CD14-positive monocyte (primary cell): Measurements from ENCODE around the gene JARID2. TPM values are rescaled to one million over a fixed set of nuclear protein-coding genes. Genes with fewer than 3 reads are reported as not detected.

Experiments
- DNase-seq, 3 donors: peaks; one replicate each; pipeline ENCODE4 v3.0.0-alpha.2; 2011 to 2022
- H2AFZ ChIP-seq: 2 replicates; pipeline ENCODE4 v1.6.0; 2012; ENCODE audit warnings: mild to moderate bottlenecking, low read depth, low read length, inconsistent platforms; ENCODE audit not compliant: insufficient read depth, poor library complexity, severe bottlenecking
- H3K27ac ChIP-seq, 2 donors: 1 replicate in 1 of 2; 2 replicates in 1 of 2; pipeline ENCODE4 v1.5.1; 2012 to 2013; ENCODE audit warnings: low read length in 2 of 2, control low read depth in 1 of 2, inconsistent platforms in 1 of 2, low read depth in 1 of 2, mild to moderate bottlenecking in 1 of 2
- H3K27me3 ChIP-seq, 2 donors: one replicate each; pipeline versions ENCODE4 v1.6.0 to v1.6.1; 2011 to 2013; ENCODE audit warnings: low read length in 2 of 2; ENCODE audit not compliant: control insufficient read depth in 2 of 2, insufficient read depth in 2 of 2
- H3K36me3 ChIP-seq, 2 donors: replicated peaks in 1 of 2; 1 replicate in 1 of 2; 2 replicates in 1 of 2; pipeline versions ENCODE4 v1.5.1 to v1.6.1; 2012 to 2013; ENCODE audit warnings: low read length in 2 of 2, control low read depth in 1 of 2, inconsistent platforms in 1 of 2, mild to moderate bottlenecking in 1 of 2; ENCODE audit not compliant: insufficient read depth in 2 of 2, control insufficient read depth in 1 of 2
- H3K4me1 ChIP-seq, 2 donors: 1 replicate in 1 of 2; 2 replicates in 1 of 2; pipeline versions ENCODE4 v1.5.1 to v1.6.1; 2012 to 2013; ENCODE audit warnings: low read length in 2 of 2, control low read depth in 1 of 2, inconsistent platforms in 1 of 2, mild to moderate bottlenecking in 1 of 2, moderate library complexity in 1 of 2; ENCODE audit not compliant: insufficient read depth in 2 of 2, control insufficient read depth in 1 of 2
- H3K4me2 ChIP-seq: replicated peaks from 2 replicates; pipeline ENCODE3; 2012; ENCODE audit warnings: low read length, moderate library complexity, mild to moderate bottlenecking; ENCODE audit not compliant: poor library complexity, severe bottlenecking; ENCODE audit errors: extremely low read depth
- H3K4me3 ChIP-seq, 3 experiments: fragments of 200-600 bp in 1 of 3; sonication (generic) in 1 of 3; replicated peaks in 1 of 3; 1 replicate in 2 of 3; 2 replicates in 1 of 3; pipeline ENCODE4 v1.5.1; 2011 to 2013; ENCODE audit warnings: low read length in 3 of 3, mild to moderate bottlenecking in 3 of 3, control low read depth in 2 of 3, low read depth in 2 of 3, inconsistent platforms in 1 of 3, moderate library complexity in 1 of 3
- H3K79me2 ChIP-seq: 2 replicates; pipeline ENCODE4 v1.6.0; 2012; ENCODE audit warnings: mild to moderate bottlenecking, control low read depth, inconsistent platforms, low read length, moderate library complexity; ENCODE audit not compliant: insufficient read depth
- H3K9ac ChIP-seq: 2 replicates; pipeline ENCODE4 v1.6.0; 2017; ENCODE audit warnings: low read length, mild to moderate bottlenecking; ENCODE audit not compliant: insufficient read depth, poor library complexity, severe bottlenecking
- H3K9me3 ChIP-seq, 2 donors: replicated peaks in 1 of 2; 1 replicate in 1 of 2; 2 replicates in 1 of 2; pipeline versions ENCODE4 v1.5.1 to v1.6.1; 2012 to 2013; ENCODE audit warnings: low read length in 2 of 2, control low read depth in 1 of 2; ENCODE audit not compliant: control insufficient read depth in 1 of 2, insufficient read depth in 1 of 2
- H4K20me1 ChIP-seq: 2 replicates; pipeline ENCODE4 v1.6.0; 2012; ENCODE audit warnings: mild to moderate bottlenecking, low read length, control low read depth, moderate library complexity; ENCODE audit not compliant: insufficient read depth
- H3K27ac Mint-ChIP-seq, 7 donors: one replicate each; pipeline ENCODE4 v1.8.0; 2020; ENCODE audit warnings: mild to moderate bottlenecking in 7 of 7, mixed read lengths in 7 of 7, moderate library complexity in 6 of 7, inconsistent platforms in 2 of 7
- H3K27me3 Mint-ChIP-seq, 3 donors: one replicate each; pipeline ENCODE4 v1.8.0; 2021 to 2022; ENCODE audit warnings: low read depth in 3 of 3, mild to moderate bottlenecking in 3 of 3, mixed read lengths in 3 of 3, moderate library complexity in 3 of 3, inconsistent platforms in 1 of 3
- H3K36me3 Mint-ChIP-seq, 2 donors: one replicate each; pipeline ENCODE4 v1.8.0; 2020; ENCODE audit warnings: mixed read lengths in 2 of 2, inconsistent platforms in 1 of 2, mild to moderate bottlenecking in 1 of 2
- H3K4me1 Mint-ChIP-seq: one replicate; pipeline ENCODE4 v1.8.0; 2020; ENCODE audit warnings: mild to moderate bottlenecking, mixed read lengths
- H3K4me3 Mint-ChIP-seq, 2 donors: one replicate each; pipeline ENCODE4 v1.8.0; 2020; ENCODE audit warnings: mild to moderate bottlenecking in 2 of 2, mixed read lengths in 2 of 2, moderate library complexity in 1 of 2
- H3K9me3 Mint-ChIP-seq, 7 donors: one replicate each; pipeline ENCODE4 v1.8.0; 2020 to 2022; ENCODE audit warnings: mixed read lengths in 7 of 7, mild to moderate bottlenecking in 6 of 7, moderate library complexity in 6 of 7, inconsistent platforms in 2 of 7
- CTCF ChIP-seq: fragments of 200-600 bp; IDR thresholded peaks from one replicate; pipeline ENCODE4 v1.8.0; 2022; ENCODE audit warnings: antibody characterized with exemption, mild to moderate bottlenecking
- WGBS: methylation state at CpG from one replicate; pipeline ENCODE4 v1.1.5; 2013; ENCODE audit warnings: missing lambda C conversion rate; ENCODE audit not compliant: insufficient coverage; 5-methylcytosine and 5-hydroxymethylcytosine counted together
- intact Hi-C, 2 donors: fragments of 100-400 bp; cut with micrococcal nuclease; formaldehyde crosslinking; loops; one replicate each; pipeline versions ENCODE4 v1.15.0 to v1.15.1; 2023
- polyA plus RNA-seq, 3 donors: library from polyadenylated mRNA; depleted of rRNA in 1 of 3; unstranded in 2 of 3; stranded (reverse) in 1 of 3; fragments of 300-500 nt in 2 of 3; fragments of >200 nt in 1 of 3; fragmentation: Illumina TruSeq in 2 of 3; gene quantifications; 1 replicate in 2 of 3; 2 replicates in 1 of 3; pipeline ENCODE4 v1.2.3, GENCODE V29; 2012 to 2021

JARID2 gene
- polyA plus RNA-seq, 3 donors, result 6.8 to 17.5 (median 12.5) TPM

GRCh38 chr6:15456422-15456821 lies 210.6 kb downstream of the JARID2 start:
- Histone ChIP-seq H3K4me3 (no peak overlapping the region), H3K9ac (no peak overlapping the region), H3K36me3 (peaks cover 20 to 81% of the 10 kb centered on the region in 2 donors), H3K27me3 (no peaks in the 10 kb centered on the region), H3K9me3 (no peaks in the 10 kb centered on the region), H3K27ac (no peak overlapping the region), H2AFZ (no peak overlapping the region), H4K20me1 (peaks cover 100% of the 10 kb centered on the region), H3K4me1 (peaks cover 10 to 11% of the 10 kb centered on the region in 2 donors), H3K4me2 (no peak overlapping the region), H3K79me2 (peaks cover 98% of the 10 kb centered on the region)
- Mint-ChIP-seq H3K36me3 (peaks cover 51 to 64% of the 10 kb centered on the region in 2 donors), H3K27me3 (no peaks in the 10 kb centered on the region), H3K4me1 (peaks cover 27% of the 10 kb centered on the region), H3K27ac (no peak overlapping the region), H3K9me3 (no peaks in the 10 kb centered on the region), H3K4me3 (no peak overlapping the region)
- intact Hi-C loops, result no loop called here
- no CpG with 5 or more reads among the region's 2 CpGs for WGBS
- no peak for DNase-seq
- TF ChIP-seq CTCF, result no peak

- Mint-ChIP-seq H3K27ac (peak overlapping the region in 2 of 7 donors; percentile 53), H3K9me3 (no peaks in the 10 kb centered on the region), H3K36me3 (peaks cover 45 to 62% of the 10 kb centered on the region in 2 donors), H3K4me1 (peaks cover 19% of the 10 kb centered on the region), H3K27me3 (no peaks in the 10 kb centered on the region), H3K4me3 (no peak overlapping the region)
- intact Hi-C loops, result no loop called here
- peaks cover 20 to 75% of the 10 kb centered on the region in 2 donors for H3K36me3 ChIP-seq
- H3K27me3 ChIP-seq, result no peaks in the 10 kb centered on the region
- no peak overlapping the region for H2AFZ ChIP-seq
- H3K9ac ChIP-seq, result no peak overlapping the region
- no peak overlapping the region for H3K4me2 ChIP-seq
- H3K4me1 ChIP-seq, result peaks cover 5 to 6% of the 10 kb centered on the region in 2 donors
- no peak for DNase-seq
- H3K9me3 ChIP-seq, result no peaks in the 10 kb centered on the region
- no peak for TF ChIP-seq CTCF
- no peak overlapping the region for H3K4me3 ChIP-seq
- peak overlapping the region in 1 of 2 donors; percentile 2 for H3K27ac ChIP-seq
- H3K79me2 ChIP-seq, result peaks cover 98% of the 10 kb centered on the region
- WGBS, result 93% methylated on average over 3 of the region's 4 CpGs
- peaks cover 100% of the 10 kb centered on the region for H4K20me1 ChIP-seq
These were observed 211.3 kb downstream of the JARID2 start for GRCh38 chr6:15457121-15457650.
